Measurements from ENCODE around the gene CAP1.

DNA sequence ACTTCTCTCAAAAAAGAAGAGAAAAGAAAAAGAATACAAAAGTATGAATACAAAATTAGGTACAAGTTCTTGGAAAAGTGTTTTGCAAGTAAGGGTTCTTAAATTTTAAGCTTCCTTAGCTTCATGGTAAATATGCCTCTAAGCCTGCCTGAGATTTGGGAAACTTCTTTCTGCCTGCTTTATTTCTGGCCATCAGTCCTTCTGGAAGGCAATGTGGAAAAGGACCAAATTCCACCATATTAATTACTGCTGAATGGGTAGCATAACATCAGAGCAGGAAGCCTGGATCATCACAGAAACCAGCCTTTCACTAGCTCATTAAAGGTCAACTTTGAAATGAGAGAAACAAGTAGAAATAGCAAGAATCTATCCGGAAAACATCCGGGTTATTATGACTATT lies 39.1 kb upstream of the CAP1 start:
- TF ChIP-seq ETV5 (CRISPR knock-in tag; IDR thresholded peaks at IDR 0.05; ENCODE audit: low read depth), result no peak
- TF ChIP-seq MTF1 (CRISPR knock-in tag; IDR thresholded peaks at IDR 0.05; ENCODE audit: borderline replicate concordance), result no peak
- TF ChIP-seq FOXK1 (CRISPR knock-in tag; IDR thresholded peaks at IDR 0.05; ENCODE audit: borderline replicate concordance), result no peak
- no peak for TF ChIP-seq CTCF (IDR thresholded peaks at IDR 0.05 in 2 of 3, conservative IDR thresholded peaks at IDR 0.05 in 1 of 3; ENCODE audit: insufficient read depth in 2 of 3, low read depth in 1 of 3, low read length in 3 of 3)
- TF ChIP-seq NFRKB (IDR thresholded peaks at IDR 0.05; ENCODE audit: low read depth), result no peak
- TF ChIP-seq JUNB (CRISPR knock-in tag; conservative IDR thresholded peaks at IDR 0.05), result no peak
- TF ChIP-seq TAF1 (IDR thresholded peaks at IDR 0.05; ENCODE audit: control insufficient read depth, extremely low read depth, insufficient read depth, low read length, severe bottlenecking), result no peak
